GM23338 (cell line): ENCODE measurements around the gene NPAS3. TPM values are rescaled to one million over a fixed set of nuclear protein-coding genes. Genes with fewer than 3 reads are reported as not detected.

Experiments
- ATAC-seq: fragments of 200-7000 bp; cut with Tn5 transposase; 3 replicates; pipeline ENCODE4 v1.9.1; 2020
- DNase-seq: peaks from one replicate; pipeline ENCODE4 v3.0.0-alpha.2; 2015; ENCODE audit warnings: low spot score
- H2AFZ ChIP-seq: fragments of 200-600 bp; sonication (generic); 2 replicates; pipeline ENCODE4 v1.8.0; 2016; ENCODE audit warnings: antibody characterized with exemption, mild to moderate bottlenecking, moderate library complexity
- H3F3A ChIP-seq: fragments of 200-600 bp; sonication (generic); replicated peaks from 2 replicates; pipeline ENCODE4 v1.8.0; 2017; ENCODE audit warnings: antibody characterized with exemption, mixed run types, low read depth
- H3K27ac ChIP-seq: fragments of 200-600 bp; sonication (generic); 2 replicates; pipeline ENCODE4 v1.6.1; 2016; ENCODE audit warnings: low read depth
- H3K27me3 ChIP-seq: fragments of 200-600 bp; sonication (generic); 2 replicates; pipeline ENCODE4 v1.8.0; 2016; ENCODE audit warnings: mild to moderate bottlenecking, mixed run types, moderate library complexity; ENCODE audit not compliant: insufficient read depth
- H3K36me3 ChIP-seq: fragments of 200-600 bp; sonication (generic); 2 replicates; pipeline ENCODE4 v1.8.0; 2016; ENCODE audit warnings: mild to moderate bottlenecking; ENCODE audit not compliant: insufficient read depth
- H3K4me1 ChIP-seq: fragments of 200-600 bp; sonication (generic); 2 replicates; pipeline ENCODE4 v1.8.0; 2016; ENCODE audit warnings: mild to moderate bottlenecking, moderate library complexity; ENCODE audit not compliant: insufficient read depth
- H3K4me2 ChIP-seq: fragments of 200-600 bp; sonication (generic); 2 replicates; pipeline ENCODE4 v1.7.1; 2017; ENCODE audit warnings: mixed run types
- H3K4me3 ChIP-seq: fragments of 200-600 bp; sonication (generic); 2 replicates; pipeline ENCODE4 v1.6.1; 2016; ENCODE audit warnings: mixed run types
- H3K79me2 ChIP-seq: fragments of 200-600 bp; sonication (generic); replicated peaks from 2 replicates; pipeline ENCODE4 v1.8.0; 2017; ENCODE audit warnings: mild to moderate bottlenecking; ENCODE audit not compliant: insufficient read depth
- H3K9me2 ChIP-seq: fragments of 200-600 bp; sonication (generic); 2 replicates; pipeline ENCODE4 v1.8.0; 2017; ENCODE audit not compliant: insufficient read depth
- H4K20me1 ChIP-seq: fragments of 200-600 bp; sonication (generic); replicated peaks from 2 replicates; pipeline ENCODE4 v1.8.0; 2017; ENCODE audit warnings: mild to moderate bottlenecking; ENCODE audit not compliant: insufficient read depth
- H3K27ac Mint-ChIP-seq: 2 replicates; pipeline ENCODE4 v1.8.0; 2020; ENCODE audit warnings: inconsistent platforms, mild to moderate bottlenecking, moderate library complexity, mixed read lengths
- H3K27me3 Mint-ChIP-seq: 3 replicates; pipeline ENCODE4 v1.8.0; 2022; ENCODE audit warnings: low read depth, mild to moderate bottlenecking, moderate library complexity, mixed read lengths, inconsistent platforms; ENCODE audit not compliant: insufficient read depth, poor library complexity
- H3K36me3 Mint-ChIP-seq: 3 replicates; pipeline ENCODE4 v1.8.0; 2021; ENCODE audit warnings: low read depth, mild to moderate bottlenecking, inconsistent platforms, moderate library complexity, mixed read lengths
- H3K4me1 Mint-ChIP-seq: 3 replicates; pipeline ENCODE4 v1.8.0; 2020; ENCODE audit warnings: mild to moderate bottlenecking, inconsistent platforms, mixed read lengths
- H3K4me3 Mint-ChIP-seq: 3 replicates; pipeline ENCODE4 v1.8.0; 2021; ENCODE audit warnings: moderate library complexity, mild to moderate bottlenecking, inconsistent platforms, mixed read lengths
- H3K9me3 Mint-ChIP-seq: 3 replicates; pipeline ENCODE4 v1.8.0; 2020; ENCODE audit warnings: moderate library complexity, mild to moderate bottlenecking, inconsistent platforms, mixed read lengths
- CTCF ChIP-seq, 2 experiments: fragments of 200-600 bp in 1 of 2; sonication (generic) in 1 of 2; conservative IDR thresholded peaks; 2 replicates each; pipeline versions ENCODE4 v1.5.1 to v1.6.1; 2016 to 2017; ENCODE audit warnings: antibody characterized with exemption in 2 of 2, low read depth in 2 of 2, mild to moderate bottlenecking in 2 of 2, moderate library complexity in 1 of 2
- EZH2 ChIP-seq: fragments of 200-600 bp; sonication (generic); IDR thresholded peaks from one replicate; pipeline ENCODE4 v1.8.0; 2017; ENCODE audit warnings: antibody characterized with exemption, mild to moderate bottlenecking, low read depth; ENCODE audit not compliant: unreplicated experiment
- EZH2phosphoT487 ChIP-seq: fragments of 200-600 bp; sonication (generic); IDR thresholded peaks from one replicate; pipeline ENCODE4 v1.8.1; 2018; ENCODE audit warnings: antibody characterized with exemption; ENCODE audit not compliant: unreplicated experiment
- JUNB ChIP-seq: IDR thresholded peaks from one replicate; pipeline ENCODE4 v1.6.1; 2016; ENCODE audit warnings: antibody characterized with exemption; ENCODE audit not compliant: unreplicated experiment
- NANOG ChIP-seq: IDR thresholded peaks from 2 replicates; pipeline ENCODE4 v1.6.1; 2016; ENCODE audit warnings: antibody characterized with exemption, borderline replicate concordance
- POLR2AphosphoS5 ChIP-seq: IDR thresholded peaks from 2 replicates; pipeline ENCODE4 v1.6.1; 2016; ENCODE audit warnings: antibody characterized with exemption, low read depth
- STAT1 ChIP-seq: IDR thresholded peaks from one replicate; pipeline ENCODE4 v1.6.1; 2016; ENCODE audit warnings: antibody characterized with exemption; ENCODE audit not compliant: unreplicated experiment
- ZNF114 ChIP-seq: fragments of 250-450 bp; sonication (Bioruptor Pico); IDR thresholded peaks from 2 replicates; pipeline ENCODE4 v1.5.0; 2020; ENCODE audit warnings: mild to moderate bottlenecking, moderate library complexity
- ZNF331 ChIP-seq: fragments of 250-450 bp; sonication (Bioruptor Pico); IDR thresholded peaks from 2 replicates; pipeline ENCODE4 v1.5.0; 2020; ENCODE audit warnings: low read depth, mild to moderate bottlenecking, moderate library complexity
- polyA plus RNA-seq: library from polyadenylated mRNA; unstranded; fragments of >200 nt; fragmentation: Nextera tagmentation; extraction: Ambion mirVana; gene quantifications from 2 replicates; pipeline ENCODE4 v1.2.1, GENCODE V29; 2016
- total RNA-seq: library from RNA; depleted of rRNA; stranded (reverse); fragments of >200 nt; shearing (Covaris generic); gene quantifications from 2 replicates; pipeline ENCODE4 v1.2.3, GENCODE V29; 2014
- TF ChIP-seq, protein P1 (sequence below): fragments of 250-450 bp; sonication (Bioruptor Pico); IDR thresholded peaks from 2 replicates; pipeline ENCODE4 v1.5.0; 2020; ENCODE audit warnings: mild to moderate bottlenecking, moderate library complexity
- TF ChIP-seq, protein P2 (sequence below): IDR thresholded peaks from one replicate; pipeline ENCODE4 v1.6.1; 2018; ENCODE audit warnings: antibody characterized with exemption; ENCODE audit not compliant: unreplicated experiment

Gene NPAS3
- total and polyA plus RNA-seq, 2 experiments from 2014 or later = 0.17 to 0.19 TPM

GRCh38 chr14:33812601-33813000, 873.9 kb downstream of the NPAS3 start:
- Histone ChIP-seq H4K20me1 (no peaks in the 10 kb centered on the region), H3K4me2 (no peak overlapping the region), H3K4me3 (no peak overlapping the region), H2AFZ (no peak overlapping the region), H3K9me2 (peaks cover 8% of the 10 kb centered on the region; the same call in 1 of the 2 replicates), H3K4me1 (no peaks in the 10 kb centered on the region), H3K36me3 (no peaks in the 10 kb centered on the region), H3K27ac (no peak overlapping the region), H3K79me2 (no peaks in the 10 kb centered on the region), H3F3A (no peaks in the 10 kb centered on the region), H3K27me3 (no peaks in the 10 kb centered on the region)
- no peak overlapping the region for H3K27ac Mint-ChIP-seq
- H3K4me1 Mint-ChIP-seq = no peaks in the 10 kb centered on the region
- DNase-seq = no peak
- no peak overlapping the region for H3K4me3 Mint-ChIP-seq
- no peaks in the 10 kb centered on the region for H3K9me3 Mint-ChIP-seq
- no peaks in the 10 kb centered on the region for H3K36me3 Mint-ChIP-seq
- no peak for TF ChIP-seq STAT1
- ATAC-seq = no peak
- no peaks in the 10 kb centered on the region for H3K27me3 Mint-ChIP-seq

DNA sequence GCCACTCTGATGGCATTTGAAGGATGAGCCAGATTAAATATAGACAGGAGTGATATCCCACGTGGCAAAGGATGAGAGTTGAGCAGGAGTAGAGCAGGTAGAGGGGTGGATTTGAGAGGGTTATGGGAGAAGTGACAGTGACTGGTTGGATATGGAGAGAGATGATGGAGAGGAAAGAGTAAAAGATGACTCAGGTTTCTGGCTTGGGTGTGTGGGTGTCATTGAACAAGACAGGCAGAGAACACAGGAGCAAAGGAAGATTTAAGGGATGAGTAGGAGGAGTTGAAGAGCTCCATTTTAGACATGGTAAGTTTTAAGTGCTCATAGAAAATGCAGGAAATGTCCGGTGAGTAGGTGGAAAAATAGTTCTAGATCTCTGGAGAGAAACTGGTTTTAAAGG, 875.3 kb downstream of the NPAS3 start:
- Mint-ChIP-seq H3K27ac (no peak overlapping the region), H3K9me3 (no peaks in the 10 kb centered on the region)
- no peaks in the 10 kb centered on the region for H3K4me1 ChIP-seq
- no peak for TF ChIP-seq STAT1
- TF ChIP-seq ZNF331 (CRISPR knock-in tag) = no peak
- TF ChIP-seq CTCF (conservative IDR thresholded peaks at IDR 0.05; ENCODE audit: low read depth in 2 of 2) = no peak
- no peak for TF ChIP-seq POLR2AphosphoS5
- TF ChIP-seq, protein P1, sequence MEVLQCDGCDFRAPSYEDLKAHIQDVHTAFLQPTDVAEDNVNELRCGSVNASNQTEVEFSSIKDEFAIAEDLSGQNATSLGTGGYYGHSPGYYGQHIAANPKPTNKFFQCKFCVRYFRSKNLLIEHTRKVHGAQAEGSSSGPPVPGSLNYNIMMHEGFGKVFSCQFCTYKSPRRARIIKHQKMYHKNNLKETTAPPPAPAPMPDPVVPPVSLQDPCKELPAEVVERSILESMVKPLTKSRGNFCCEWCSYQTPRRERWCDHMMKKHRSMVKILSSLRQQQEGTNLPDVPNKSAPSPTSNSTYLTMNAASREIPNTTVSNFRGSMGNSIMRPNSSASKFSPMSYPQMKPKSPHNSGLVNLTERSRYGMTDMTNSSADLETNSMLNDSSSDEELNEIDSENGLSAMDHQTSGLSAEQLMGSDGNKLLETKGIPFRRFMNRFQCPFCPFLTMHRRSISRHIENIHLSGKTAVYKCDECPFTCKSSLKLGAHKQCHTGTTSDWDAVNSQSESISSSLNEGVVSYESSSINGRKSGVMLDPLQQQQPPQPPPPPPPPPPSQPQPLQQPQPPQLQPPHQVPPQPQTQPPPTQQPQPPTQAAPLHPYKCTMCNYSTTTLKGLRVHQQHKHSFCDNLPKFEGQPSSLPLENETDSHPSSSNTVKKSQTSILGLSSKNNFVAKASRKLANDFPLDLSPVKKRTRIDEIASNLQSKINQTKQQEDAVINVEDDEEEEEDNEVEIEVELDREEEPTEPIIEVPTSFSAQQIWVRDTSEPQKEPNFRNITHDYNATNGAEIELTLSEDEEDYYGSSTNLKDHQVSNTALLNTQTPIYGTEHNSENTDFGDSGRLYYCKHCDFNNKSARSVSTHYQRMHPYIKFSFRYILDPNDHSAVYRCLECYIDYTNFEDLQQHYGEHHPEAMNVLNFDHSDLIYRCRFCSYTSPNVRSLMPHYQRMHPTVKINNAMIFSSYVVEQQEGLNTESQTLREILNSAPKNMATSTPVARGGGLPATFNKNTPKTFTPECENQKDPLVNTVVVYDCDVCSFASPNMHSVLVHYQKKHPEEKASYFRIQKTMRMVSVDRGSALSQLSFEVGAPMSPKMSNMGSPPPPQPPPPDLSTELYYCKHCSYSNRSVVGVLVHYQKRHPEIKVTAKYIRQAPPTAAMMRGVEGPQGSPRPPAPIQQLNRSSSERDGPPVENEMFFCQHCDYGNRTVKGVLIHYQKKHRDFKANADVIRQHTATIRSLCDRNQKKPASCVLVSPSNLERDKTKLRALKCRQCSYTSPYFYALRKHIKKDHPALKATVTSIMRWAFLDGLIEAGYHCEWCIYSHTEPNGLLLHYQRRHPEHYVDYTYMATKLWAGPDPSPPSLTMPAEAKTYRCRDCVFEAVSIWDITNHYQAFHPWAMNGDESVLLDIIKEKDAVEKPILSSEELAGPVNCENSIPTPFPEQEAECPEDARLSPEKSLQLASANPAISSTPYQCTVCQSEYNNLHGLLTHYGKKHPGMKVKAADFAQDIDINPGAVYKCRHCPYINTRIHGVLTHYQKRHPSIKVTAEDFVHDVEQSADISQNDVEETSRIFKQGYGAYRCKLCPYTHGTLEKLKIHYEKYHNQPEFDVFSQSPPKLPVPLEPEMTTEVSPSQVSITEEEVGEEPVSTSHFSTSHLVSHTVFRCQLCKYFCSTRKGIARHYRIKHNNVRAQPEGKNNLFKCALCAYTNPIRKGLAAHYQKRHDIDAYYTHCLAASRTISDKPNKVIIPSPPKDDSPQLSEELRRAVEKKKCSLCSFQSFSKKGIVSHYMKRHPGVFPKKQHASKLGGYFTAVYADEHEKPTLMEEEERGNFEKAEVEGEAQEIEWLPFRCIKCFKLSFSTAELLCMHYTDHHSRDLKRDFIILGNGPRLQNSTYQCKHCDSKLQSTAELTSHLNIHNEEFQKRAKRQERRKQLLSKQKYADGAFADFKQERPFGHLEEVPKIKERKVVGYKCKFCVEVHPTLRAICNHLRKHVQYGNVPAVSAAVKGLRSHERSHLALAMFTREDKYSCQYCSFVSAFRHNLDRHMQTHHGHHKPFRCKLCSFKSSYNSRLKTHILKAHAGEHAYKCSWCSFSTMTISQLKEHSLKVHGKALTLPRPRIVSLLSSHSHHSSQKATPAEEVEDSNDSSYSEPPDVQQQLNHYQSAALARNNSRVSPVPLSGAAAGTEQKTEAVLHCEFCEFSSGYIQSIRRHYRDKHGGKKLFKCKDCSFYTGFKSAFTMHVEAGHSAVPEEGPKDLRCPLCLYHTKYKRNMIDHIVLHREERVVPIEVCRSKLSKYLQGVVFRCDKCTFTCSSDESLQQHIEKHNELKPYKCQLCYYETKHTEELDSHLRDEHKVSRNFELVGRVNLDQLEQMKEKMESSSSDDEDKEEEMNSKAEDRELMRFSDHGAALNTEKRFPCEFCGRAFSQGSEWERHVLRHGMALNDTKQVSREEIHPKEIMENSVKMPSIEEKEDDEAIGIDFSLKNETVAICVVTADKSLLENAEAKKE (CRISPR knock-in tag) = no peak
- TF ChIP-seq EZH2phosphoT487 = no peak
- no peak for TF ChIP-seq NANOG
- TF ChIP-seq ZNF114 (CRISPR knock-in tag) = no peak
- TF ChIP-seq EZH2 = no peak
- no peak for TF ChIP-seq JUNB
- TF ChIP-seq, protein P2, sequence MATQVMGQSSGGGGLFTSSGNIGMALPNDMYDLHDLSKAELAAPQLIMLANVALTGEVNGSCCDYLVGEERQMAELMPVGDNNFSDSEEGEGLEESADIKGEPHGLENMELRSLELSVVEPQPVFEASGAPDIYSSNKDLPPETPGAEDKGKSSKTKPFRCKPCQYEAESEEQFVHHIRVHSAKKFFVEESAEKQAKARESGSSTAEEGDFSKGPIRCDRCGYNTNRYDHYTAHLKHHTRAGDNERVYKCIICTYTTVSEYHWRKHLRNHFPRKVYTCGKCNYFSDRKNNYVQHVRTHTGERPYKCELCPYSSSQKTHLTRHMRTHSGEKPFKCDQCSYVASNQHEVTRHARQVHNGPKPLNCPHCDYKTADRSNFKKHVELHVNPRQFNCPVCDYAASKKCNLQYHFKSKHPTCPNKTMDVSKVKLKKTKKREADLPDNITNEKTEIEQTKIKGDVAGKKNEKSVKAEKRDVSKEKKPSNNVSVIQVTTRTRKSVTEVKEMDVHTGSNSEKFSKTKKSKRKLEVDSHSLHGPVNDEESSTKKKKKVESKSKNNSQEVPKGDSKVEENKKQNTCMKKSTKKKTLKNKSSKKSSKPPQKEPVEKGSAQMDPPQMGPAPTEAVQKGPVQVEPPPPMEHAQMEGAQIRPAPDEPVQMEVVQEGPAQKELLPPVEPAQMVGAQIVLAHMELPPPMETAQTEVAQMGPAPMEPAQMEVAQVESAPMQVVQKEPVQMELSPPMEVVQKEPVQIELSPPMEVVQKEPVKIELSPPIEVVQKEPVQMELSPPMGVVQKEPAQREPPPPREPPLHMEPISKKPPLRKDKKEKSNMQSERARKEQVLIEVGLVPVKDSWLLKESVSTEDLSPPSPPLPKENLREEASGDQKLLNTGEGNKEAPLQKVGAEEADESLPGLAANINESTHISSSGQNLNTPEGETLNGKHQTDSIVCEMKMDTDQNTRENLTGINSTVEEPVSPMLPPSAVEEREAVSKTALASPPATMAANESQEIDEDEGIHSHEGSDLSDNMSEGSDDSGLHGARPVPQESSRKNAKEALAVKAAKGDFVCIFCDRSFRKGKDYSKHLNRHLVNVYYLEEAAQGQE = no peak

More for the DNA sequence above, 875.3 kb downstream of the NPAS3 start:
- Mint-ChIP-seq H3K4me1 (no peaks in the 10 kb centered on the region), H3K27me3 (no peaks in the 10 kb centered on the region), H3K36me3 (no peaks in the 10 kb centered on the region), H3K4me3 (no peak overlapping the region)
- no peak overlapping the region for H2AFZ ChIP-seq
- H3K27ac ChIP-seq = no peak overlapping the region
- no peaks in the 10 kb centered on the region for H4K20me1 ChIP-seq
- no peak for ATAC-seq
- no peaks in the 10 kb centered on the region for H3K36me3 ChIP-seq
- H3F3A ChIP-seq = no peaks in the 10 kb centered on the region
- no peak overlapping the region for H3K4me2 ChIP-seq
- H3K79me2 ChIP-seq = no peaks in the 10 kb centered on the region
- H3K27me3 ChIP-seq = no peaks in the 10 kb centered on the region
- DNase-seq = no peak
- H3K9me2 ChIP-seq = no peaks in the 10 kb centered on the region
- no peak overlapping the region for H3K4me3 ChIP-seq
